Panc1 (cell line): ENCODE results near the gene KIAA0586.
A peak's percentile ranks its signal among the peaks of the same experiment; 100 is the strongest.

Experiments
- CTCF ChIP-seq: fragments of 450-650 bp; IDR thresholded peaks from 2 replicates; pipeline ENCODE4 v1.5.1; 2017; ENCODE audit warnings: mild to moderate bottlenecking
- POLR2AphosphoS5 ChIP-seq: IDR thresholded peaks from 2 replicates; pipeline ENCODE4 v1.6.1; 2012; ENCODE audit warnings: mild to moderate bottlenecking, low read depth, low read length, moderate library complexity
- REST ChIP-seq, 2 experiments: IDR thresholded peaks; 2 replicates each; pipeline ENCODE4 v1.6.1; 2011 to 2012; ENCODE audit warnings: low read depth in 2 of 2, control low read depth in 1 of 2, low read length in 1 of 2, mild to moderate bottlenecking in 1 of 2, moderate library complexity in 1 of 2; ENCODE audit not compliant: insufficient read depth in 1 of 2
- SIN3A ChIP-seq: IDR thresholded peaks from 2 replicates; pipeline ENCODE4 v1.6.1; 2012; ENCODE audit warnings: low read depth, mild to moderate bottlenecking, low read length, moderate library complexity, borderline replicate concordance; ENCODE audit not compliant: insufficient read depth
- TCF7L2 ChIP-seq: IDR thresholded peaks from 2 replicates; pipeline ENCODE4 v1.6.1; 2011; ENCODE audit warnings: mild to moderate bottlenecking, low read depth, low read length, inconsistent platforms

- TF ChIP-seq CTCF = no peak
- TF ChIP-seq REST (IDR thresholded peaks at IDR 0.05; ENCODE audit: insufficient read depth in 1 of 2, low read depth in 2 of 2, low read length in 1 of 2) = 0 out of 4 replicates have a peak, but pooled peaks of 1 of the 2 experiments have one; percentile 21
- no peak for TF ChIP-seq TCF7L2
- TF ChIP-seq POLR2AphosphoS5 = no peak
- no peak for TF ChIP-seq SIN3A
Observed at GRCh38 chr14:58469309-58469708, 41.8 kb downstream of the KIAA0586 start.
